HCT116 (cell line): ENCODE results near the gene WDR26. TPM values are rescaled to one million over a fixed set of nuclear protein-coding genes. Genes with fewer than 3 reads are reported as not detected.

Source experiments
- ATAC-seq: fragments of 200-7000 bp; cut with Tn5 transposase; 2 replicates; pipeline ENCODE4 v1.9.1; 2020; ENCODE audit warnings: mild to moderate bottlenecking, moderate library complexity
- BruUV-seq: library from RNA; stranded (reverse); fragments of 400-500 nt; replicated peaks from 2 replicates; lab custom pipeline; 2021; lab: Mats Ljungman, UMichigan
- CTCF ChIA-PET: fragments of 300-600 bp; sonication (Branson Sonifier 250); formaldehyde crosslinking; loops from one replicate; lab custom pipeline; 2021; ENCODE audit warnings: antibody characterized with exemption; lab: Charles Lee
- POLR2A ChIA-PET: fragments of 300-600, 350-600 bp; sonication (Branson Sonifier 250); formaldehyde crosslinking; loops from one replicate; lab custom pipeline; 2021; ENCODE audit warnings: antibody characterized with exemption; lab: Charles Lee
- RAD21 ChIA-PET, 2 experiments: fragments of 300-600 bp; sonication (Branson Sonifier 250); formaldehyde crosslinking; loops; one replicate each; lab custom pipeline; 2023; ENCODE audit warnings: low total read pairs in 2 of 2; ENCODE audit not compliant: uncharacterized antibody in 2 of 2, unreplicated experiment in 2 of 2, low non-redundant PET in 1 of 2; lab: Charles Lee
- DNase-seq: peaks from one replicate; pipeline ENCODE4 v3.0.0-alpha.2; 2010; ENCODE audit warnings: low read depth, low spot score
- H2AFZ ChIP-seq: fragments of 200-600 bp; shearing (Covaris generic), sonication (generic); 2 replicates; pipeline ENCODE4 v1.6.1; 2017; ENCODE audit warnings: low read depth, mixed run types, mixed read lengths, antibody characterized with exemption, low read length; ENCODE audit not compliant: poor library complexity, severe bottlenecking
- H3K27ac ChIP-seq: 2 replicates; pipeline ENCODE4 v1.5.1; 2012; ENCODE audit warnings: low read depth, low read length
- H3K27me3 ChIP-seq: fragments of 200-600 bp; sonication (generic); 2 replicates; pipeline ENCODE4 v1.6.1; 2016; ENCODE audit warnings: mixed run types, low read length, mixed read lengths; ENCODE audit not compliant: insufficient read depth
- H3K36me3 ChIP-seq, 2 experiments: fragments of 200-500 bp in 1 of 2; fragments of 200-600 bp in 1 of 2; sonication (Bioruptor generic) in 1 of 2; sonication (generic) in 1 of 2; 2 replicates each; pipeline versions ENCODE4 v1.5.1 to v1.6.1; 2014 to 2016; ENCODE audit warnings: low read length in 2 of 2, inconsistent platforms in 1 of 2, mixed read lengths in 1 of 2, mixed run types in 1 of 2; ENCODE audit not compliant: insufficient read depth in 2 of 2, control insufficient read depth in 1 of 2
- H3K4me1 ChIP-seq, 2 experiments: fragments of 200-600 bp in 1 of 2; sonication (generic) in 1 of 2; 2 replicates each; pipeline versions ENCODE4 v1.5.1 to v1.6.1; 2012 to 2017; ENCODE audit warnings: low read length in 2 of 2, inconsistent platforms in 1 of 2, mild to moderate bottlenecking in 1 of 2, mixed read lengths in 1 of 2, mixed run types in 1 of 2, moderate library complexity in 1 of 2; ENCODE audit not compliant: insufficient read depth in 2 of 2, control insufficient read depth in 1 of 2
- H3K4me2 ChIP-seq: fragments of 200-600 bp; sonication (generic); 2 replicates; pipeline ENCODE4 v1.6.1; 2017; ENCODE audit warnings: mixed run types, low read length, mixed read lengths
- H3K4me3 ChIP-seq, 2 experiments: fragments of 200-600 bp in 1 of 2; sonication (generic) in 1 of 2; replicated peaks in 1 of 2; 2 replicates each; pipeline ENCODE4 v1.5.1; 2011 to 2016; ENCODE audit warnings: low read length in 2 of 2, control low read depth in 1 of 2, low read depth in 1 of 2, mild to moderate bottlenecking in 1 of 2, mixed read lengths in 1 of 2, mixed run types in 1 of 2
- H3K79me2 ChIP-seq: fragments of 200-600 bp; sonication (generic); 2 replicates; pipeline ENCODE4 v1.6.1; 2017; ENCODE audit warnings: mild to moderate bottlenecking, mixed run types, low read length, moderate library complexity, mixed read lengths; ENCODE audit not compliant: insufficient read depth
- H3K9ac ChIP-seq: fragments of 200-600 bp; sonication (generic); 2 replicates; pipeline ENCODE4 v1.6.1; 2016; ENCODE audit warnings: low read length, mixed read lengths
- H3K9me2 ChIP-seq: fragments of 200-600 bp; sonication (generic), shearing (Covaris generic); 2 replicates; pipeline ENCODE4 v1.6.1; 2017; ENCODE audit warnings: mixed run types, mild to moderate bottlenecking, moderate library complexity; ENCODE audit not compliant: insufficient read depth
- H3K9me3 ChIP-seq, 2 experiments: fragments of 200-500 bp in 1 of 2; fragments of 200-600 bp in 1 of 2; sonication (Bioruptor generic) in 1 of 2; sonication (generic) in 1 of 2; 2 replicates each; pipeline ENCODE4 v1.6.1; 2014 to 2017; ENCODE audit warnings: low read length in 2 of 2, mixed read lengths in 2 of 2, inconsistent platforms in 1 of 2, low read depth in 1 of 2, mild to moderate bottlenecking in 1 of 2, mixed run types in 1 of 2, moderate library complexity in 1 of 2; ENCODE audit not compliant: control insufficient read depth in 1 of 2, insufficient read depth in 1 of 2
- H4K20me1 ChIP-seq: fragments of 200-600 bp; sonication (generic), shearing (Covaris generic); 2 replicates; pipeline ENCODE4 v1.6.1; 2017; ENCODE audit warnings: mixed run types, mild to moderate bottlenecking, moderate library complexity; ENCODE audit not compliant: insufficient read depth
- CEBPB ChIP-seq: IDR thresholded peaks from 2 replicates; pipeline ENCODE4 v1.6.1; 2012; ENCODE audit warnings: low read depth
- EGR1 ChIP-seq: IDR thresholded peaks from 2 replicates; pipeline ENCODE4 v1.6.1; 2012; ENCODE audit warnings: low read depth
- EZH2 ChIP-seq: fragments of 200-600 bp; sonication (generic); IDR thresholded peaks from 2 replicates; pipeline ENCODE4 v1.6.1; 2017; ENCODE audit warnings: antibody characterized with exemption, mixed run types
- EZH2phosphoT487 ChIP-seq: fragments of 200-600 bp; IDR thresholded peaks from 2 replicates; pipeline ENCODE4 v1.6.1; 2018; ENCODE audit warnings: antibody characterized with exemption, borderline replicate concordance
- FOSL1 ChIP-seq: IDR thresholded peaks from 2 replicates; pipeline ENCODE4 v1.6.1; 2012; ENCODE audit warnings: low read depth
- RAD21 ChIP-seq: IDR thresholded peaks from 2 replicates; pipeline ENCODE4 v1.6.1; 2012; ENCODE audit warnings: low read depth, mild to moderate bottlenecking
- SIN3A ChIP-seq: IDR thresholded peaks from 2 replicates; pipeline ENCODE4 v1.6.1; 2012; ENCODE audit warnings: low read depth
- SRF ChIP-seq: IDR thresholded peaks from 2 replicates; pipeline ENCODE4 v1.6.1; 2012; ENCODE audit warnings: low read depth
- TCF7L2 ChIP-seq: IDR thresholded peaks from 2 replicates; pipeline ENCODE4 v1.7.0; 2011; ENCODE audit warnings: borderline replicate concordance, inconsistent platforms; ENCODE audit not compliant: insufficient read depth, insufficient read length; ENCODE audit errors: extremely low read depth
- YY1 ChIP-seq: IDR thresholded peaks from 2 replicates; pipeline ENCODE4 v1.6.1; 2011; ENCODE audit warnings: low read length, low read depth, moderate library complexity, mild to moderate bottlenecking; ENCODE audit not compliant: insufficient replicate concordance; ENCODE audit errors: extremely low read depth
- ZFX ChIP-seq: fragments of 450-650 bp; IDR thresholded peaks from 2 replicates; pipeline ENCODE4 v1.6.1; 2017
- ZNF274 ChIP-seq: fragments of 200-500 bp; sonication (Bioruptor generic); IDR thresholded peaks from 2 replicates; pipeline ENCODE4 v1.6.1; 2014; ENCODE audit warnings: mild to moderate bottlenecking, low read depth, low read length, inconsistent platforms
- intact Hi-C: fragments of 100-400 bp; cut with micrococcal nuclease; formaldehyde crosslinking; loops from 2 replicates; pipeline ENCODE4 v1.10.0; 2022
- total RNA-seq: library from RNA; stranded (reverse); gene quantifications from one replicate; pipeline ENCODE4 v1.2.1, GENCODE V29; 2021; ENCODE audit not compliant: unreplicated experiment
- TF ChIP-seq, protein P1 (sequence below): IDR thresholded peaks from 2 replicates; pipeline ENCODE4 v1.6.1; 2012
- TF ChIP-seq, protein P2 (sequence below): IDR thresholded peaks from 2 replicates; pipeline ENCODE4 v1.6.1; 2011; ENCODE audit warnings: mild to moderate bottlenecking, low read length, moderate library complexity; ENCODE audit not compliant: insufficient replicate concordance; ENCODE audit errors: extremely low read depth
- TF ChIP-seq, protein P3 (sequence below), 3 experiments: fragments of 200-600 bp in 1 of 3; sonication (generic) in 1 of 3; IDR thresholded peaks in 2 of 3; conservative IDR thresholded peaks in 1 of 3; 2 replicates each; pipeline ENCODE4 v1.5.1; 2012 to 2017; ENCODE audit warnings: low read depth in 2 of 3, low read length in 2 of 3, antibody characterized with exemption in 1 of 3, borderline replicate concordance in 1 of 3, control low read depth in 1 of 3, mild to moderate bottlenecking in 1 of 3, mixed read lengths in 1 of 3, mixed run types in 1 of 3, moderate library complexity in 1 of 3; ENCODE audit not compliant: insufficient read depth in 1 of 3
- TF ChIP-seq, protein P4 (sequence below): IDR thresholded peaks from 2 replicates; pipeline ENCODE4 v1.6.1; 2012

WDR26 gene
- total RNA-seq, 1 experiment from 2014 or later: 57.2 TPM

DNA sequence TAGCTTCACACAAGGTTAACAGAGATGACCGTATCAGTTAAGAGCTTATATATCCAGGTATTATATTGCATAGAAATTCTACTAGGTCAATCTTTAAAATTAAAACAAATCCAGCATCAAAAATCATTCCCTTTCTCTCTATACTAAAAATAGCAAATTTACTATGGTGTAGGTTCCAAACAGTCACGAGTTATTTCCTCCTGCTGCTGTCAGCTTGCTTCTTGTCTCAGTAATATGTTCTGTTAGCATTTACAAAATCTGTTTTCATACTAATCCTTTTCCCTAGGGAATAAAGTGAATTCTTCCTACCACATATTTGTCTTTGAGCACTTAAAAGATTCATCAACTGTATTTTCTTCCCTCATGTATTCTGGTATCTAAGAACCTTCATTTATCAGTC is 2.5 kb downstream of the WDR26 start:
- Histone ChIP-seq H3K9me3 (no peaks in the 10 kb centered on the region), H3K9me2 (no peaks in the 10 kb centered on the region), H3K27ac (no peak overlapping the region), H2AFZ (no peak overlapping the region), H3K36me3 (peaks cover 11 to 19% of the 10 kb centered on the region in 2 experiments; a peak in 3 of 4 replicates), H4K20me1 (peaks cover 3% of the 10 kb centered on the region; the same call in 1 of the 2 replicates), H3K4me3 (no peak overlapping the region), H3K79me2 (peaks cover 86% of the 10 kb centered on the region), H3K4me2 (peak overlapping the region; percentile 81; the same call in 1 of the 2 replicates), H3K9ac (no peak overlapping the region), H3K27me3 (no peaks in the 10 kb centered on the region), H3K4me1 (peaks cover 14 to 30% of the 10 kb centered on the region in 2 experiments; a peak in 3 of 4 replicates)
- CTCF ChIA-PET: no interaction called here
- ATAC-seq (no peak), DNase-seq (no peak)
- BruUV-seq: TSS peak; percentile 42
- no peak for TF ChIP-seq EGR1
- TF ChIP-seq, protein P1, sequence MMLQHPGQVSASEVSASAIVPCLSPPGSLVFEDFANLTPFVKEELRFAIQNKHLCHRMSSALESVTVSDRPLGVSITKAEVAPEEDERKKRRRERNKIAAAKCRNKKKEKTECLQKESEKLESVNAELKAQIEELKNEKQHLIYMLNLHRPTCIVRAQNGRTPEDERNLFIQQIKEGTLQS: no peak
- no peak for TF ChIP-seq EZH2phosphoT487
- no peak for TF ChIP-seq ZFX
- TF ChIP-seq TCF7L2: no peak
- TF ChIP-seq, protein P2, sequence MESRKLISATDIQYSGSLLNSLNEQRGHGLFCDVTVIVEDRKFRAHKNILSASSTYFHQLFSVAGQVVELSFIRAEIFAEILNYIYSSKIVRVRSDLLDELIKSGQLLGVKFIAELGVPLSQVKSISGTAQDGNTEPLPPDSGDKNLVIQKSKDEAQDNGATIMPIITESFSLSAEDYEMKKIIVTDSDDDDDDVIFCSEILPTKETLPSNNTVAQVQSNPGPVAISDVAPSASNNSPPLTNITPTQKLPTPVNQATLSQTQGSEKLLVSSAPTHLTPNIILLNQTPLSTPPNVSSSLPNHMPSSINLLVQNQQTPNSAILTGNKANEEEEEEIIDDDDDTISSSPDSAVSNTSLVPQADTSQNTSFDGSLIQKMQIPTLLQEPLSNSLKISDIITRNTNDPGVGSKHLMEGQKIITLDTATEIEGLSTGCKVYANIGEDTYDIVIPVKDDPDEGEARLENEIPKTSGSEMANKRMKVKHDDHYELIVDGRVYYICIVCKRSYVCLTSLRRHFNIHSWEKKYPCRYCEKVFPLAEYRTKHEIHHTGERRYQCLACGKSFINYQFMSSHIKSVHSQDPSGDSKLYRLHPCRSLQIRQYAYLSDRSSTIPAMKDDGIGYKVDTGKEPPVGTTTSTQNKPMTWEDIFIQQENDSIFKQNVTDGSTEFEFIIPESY: no peak
- no peak for TF ChIP-seq RAD21
- no peak for TF ChIP-seq SIN3A
- TF ChIP-seq ZNF274: no peak
- TF ChIP-seq EZH2: no peak
- no peak for TF ChIP-seq FOSL1
- TF ChIP-seq, protein P3, sequence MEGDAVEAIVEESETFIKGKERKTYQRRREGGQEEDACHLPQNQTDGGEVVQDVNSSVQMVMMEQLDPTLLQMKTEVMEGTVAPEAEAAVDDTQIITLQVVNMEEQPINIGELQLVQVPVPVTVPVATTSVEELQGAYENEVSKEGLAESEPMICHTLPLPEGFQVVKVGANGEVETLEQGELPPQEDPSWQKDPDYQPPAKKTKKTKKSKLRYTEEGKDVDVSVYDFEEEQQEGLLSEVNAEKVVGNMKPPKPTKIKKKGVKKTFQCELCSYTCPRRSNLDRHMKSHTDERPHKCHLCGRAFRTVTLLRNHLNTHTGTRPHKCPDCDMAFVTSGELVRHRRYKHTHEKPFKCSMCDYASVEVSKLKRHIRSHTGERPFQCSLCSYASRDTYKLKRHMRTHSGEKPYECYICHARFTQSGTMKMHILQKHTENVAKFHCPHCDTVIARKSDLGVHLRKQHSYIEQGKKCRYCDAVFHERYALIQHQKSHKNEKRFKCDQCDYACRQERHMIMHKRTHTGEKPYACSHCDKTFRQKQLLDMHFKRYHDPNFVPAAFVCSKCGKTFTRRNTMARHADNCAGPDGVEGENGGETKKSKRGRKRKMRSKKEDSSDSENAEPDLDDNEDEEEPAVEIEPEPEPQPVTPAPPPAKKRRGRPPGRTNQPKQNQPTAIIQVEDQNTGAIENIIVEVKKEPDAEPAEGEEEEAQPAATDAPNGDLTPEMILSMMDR (IDR thresholded peaks at IDR 0.05 in 2 of 3, conservative IDR thresholded peaks at IDR 0.05 in 1 of 3; ENCODE audit: borderline replicate concordance in 1 of 3, insufficient read depth in 1 of 3, low read depth in 2 of 3, low read length in 2 of 3): no peak
- no peak for TF ChIP-seq YY1
- no peak for TF ChIP-seq CEBPB
- TF ChIP-seq SRF: no peak
- TF ChIP-seq, protein P4, sequence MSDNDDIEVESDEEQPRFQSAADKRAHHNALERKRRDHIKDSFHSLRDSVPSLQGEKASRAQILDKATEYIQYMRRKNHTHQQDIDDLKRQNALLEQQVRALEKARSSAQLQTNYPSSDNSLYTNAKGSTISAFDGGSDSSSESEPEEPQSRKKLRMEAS: no peak
- RAD21 ChIA-PET: no interaction called here
- intact Hi-C loops: loop anchor here (10.0 kb wide), 1 partner anchor 493 kb away; the partner anchor contains the start of gene DNAH14
- POLR2A ChIA-PET: no interaction called here
